ENCODE measurements around the gene PLAC1.

PLAC1 gene

GRCh38 chrX:134537179-134537955, 120.9 kb downstream of the PLAC1 start:
- no peaks in the 10 kb centered on the region for H3K27me3 Mint-ChIP-seq
- no peaks in the 10 kb centered on the region for H3K4me1 Mint-ChIP-seq (ENCODE audit: low read depth)
- H3K27ac Mint-ChIP-seq: no peak overlapping the region
- no peaks in the 10 kb centered on the region for H3K36me3 Mint-ChIP-seq
- no peak overlapping the region for H3K4me3 Mint-ChIP-seq
- H3K9me3 Mint-ChIP-seq (ENCODE audit: low read depth): no peaks in the 10 kb centered on the region

GRCh38 chrX:134533952-134534351, 124.3 kb downstream of the PLAC1 start:
- Mint-ChIP-seq H3K36me3 (no peaks in the 10 kb centered on the region), H3K9me3 (ENCODE audit: low read depth) (no peaks in the 10 kb centered on the region), H3K27ac (no peak overlapping the region), H3K4me3 (no peak overlapping the region), H3K27me3 (no peaks in the 10 kb centered on the region), H3K4me1 (ENCODE audit: low read depth) (no peaks in the 10 kb centered on the region)

DNA sequence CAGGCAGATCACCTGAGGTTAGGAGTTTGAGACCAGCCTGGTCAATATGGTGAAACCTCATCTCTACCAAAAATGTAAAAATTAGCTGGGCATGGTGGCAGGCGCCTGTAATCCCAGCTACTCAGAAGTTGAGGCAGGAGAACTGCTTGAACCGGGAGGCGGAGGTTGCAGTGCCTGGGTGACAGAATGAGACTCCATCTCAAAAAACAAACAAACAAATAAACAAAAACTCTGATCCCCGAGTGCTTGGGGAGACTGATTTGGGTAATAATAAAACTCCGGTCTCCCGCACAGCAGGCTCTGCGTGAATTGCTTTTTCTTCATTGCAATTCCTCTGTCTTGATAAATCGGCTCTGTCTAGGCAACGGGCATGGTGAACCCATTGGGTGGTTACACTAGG, 124.9 kb downstream of the PLAC1 start:
- Mint-ChIP-seq H3K4me1 (ENCODE audit: low read depth) (no peaks in the 10 kb centered on the region), H3K4me3 (no peak overlapping the region)

GRCh38 chrX:134530845-134531244, 127.4 kb downstream of the PLAC1 start:
- Mint-ChIP-seq H3K36me3 (no peaks in the 10 kb centered on the region), H3K9me3 (ENCODE audit: low read depth) (no peaks in the 10 kb centered on the region), H3K4me1 (ENCODE audit: low read depth) (no peaks in the 10 kb centered on the region), H3K4me3 (no peak overlapping the region), H3K27ac (no peak overlapping the region), H3K27me3 (no peaks in the 10 kb centered on the region)

More for the DNA sequence above, 124.9 kb downstream of the PLAC1 start:
- Mint-ChIP-seq H3K27me3 (no peaks in the 10 kb centered on the region), H3K9me3 (ENCODE audit: low read depth) (no peaks in the 10 kb centered on the region), H3K27ac (no peak overlapping the region), H3K36me3 (no peaks in the 10 kb centered on the region)

DNA sequence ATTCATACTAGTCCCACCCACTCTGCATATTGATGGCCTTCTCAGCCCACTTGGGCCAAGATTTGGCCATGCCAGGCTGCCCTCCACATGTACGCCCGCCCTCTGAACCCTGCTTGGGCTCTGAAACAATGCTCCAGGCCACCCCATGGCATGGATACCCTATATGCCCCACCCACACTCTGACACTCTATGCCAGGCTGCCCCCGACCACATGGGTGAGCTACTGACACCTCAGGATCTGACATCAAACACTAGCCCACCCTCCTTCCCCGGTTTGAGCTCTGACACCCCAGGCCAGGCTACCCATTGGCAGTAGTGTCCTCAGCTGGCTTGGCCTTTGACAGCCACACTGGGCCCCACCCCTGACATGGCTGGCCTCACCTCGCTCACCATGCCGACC, 128.8 kb downstream of the PLAC1 start:
- no peak overlapping the region for H3K4me3 Mint-ChIP-seq
- no peaks in the 10 kb centered on the region for H3K36me3 Mint-ChIP-seq
- no peak overlapping the region for H3K27ac Mint-ChIP-seq
- no peaks in the 10 kb centered on the region for H3K4me1 Mint-ChIP-seq (ENCODE audit: low read depth)
- H3K9me3 Mint-ChIP-seq (ENCODE audit: low read depth): no peaks in the 10 kb centered on the region
- no peaks in the 10 kb centered on the region for H3K27me3 Mint-ChIP-seq

DNA sequence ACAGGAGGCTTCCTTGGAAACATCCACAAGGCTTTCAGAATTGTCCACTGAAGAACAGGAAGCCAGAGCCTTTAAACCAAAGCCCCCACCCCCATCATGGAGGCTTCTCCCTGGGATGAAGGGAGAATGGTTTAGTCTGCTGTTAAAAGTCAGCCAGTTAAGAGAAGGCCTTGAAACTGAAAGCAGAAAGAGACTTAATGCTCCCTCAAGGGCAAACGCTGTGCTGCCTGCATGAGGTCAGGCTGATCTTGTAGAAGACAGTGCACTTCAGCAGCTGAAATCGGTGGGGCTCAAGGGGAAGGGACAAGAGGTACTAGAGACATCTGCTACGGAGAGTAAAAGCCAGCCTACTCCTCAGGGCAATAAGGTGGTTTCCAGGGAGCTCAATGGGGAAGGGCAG, 129.3 kb downstream of the PLAC1 start:
- Mint-ChIP-seq H3K27me3 (no peaks in the 10 kb centered on the region), H3K4me3 (no peak overlapping the region), H3K4me1 (ENCODE audit: low read depth) (no peaks in the 10 kb centered on the region), H3K27ac (no peak overlapping the region), H3K9me3 (ENCODE audit: low read depth) (no peaks in the 10 kb centered on the region), H3K36me3 (no peaks in the 10 kb centered on the region)

DNA sequence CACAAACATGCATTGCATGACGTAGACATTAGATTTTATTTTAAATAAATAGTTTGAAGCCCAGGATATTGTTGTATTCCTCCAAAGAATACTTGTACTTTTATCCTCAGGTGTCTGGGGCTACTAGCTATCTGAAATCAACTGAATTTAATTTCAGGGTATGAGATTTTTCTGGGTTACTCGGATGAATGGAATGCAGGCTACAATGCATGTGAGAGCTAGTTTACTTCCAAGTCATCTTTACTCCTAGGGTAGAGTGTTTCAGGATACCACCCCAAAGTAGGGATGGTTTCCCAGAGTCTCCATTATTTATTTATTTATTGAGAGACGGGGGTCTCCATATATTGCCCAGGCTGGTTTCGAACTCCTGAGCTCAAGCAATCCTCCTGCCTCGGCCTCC, 131.9 kb downstream of the PLAC1 start:
- H3K9me3 Mint-ChIP-seq (ENCODE audit: low read depth): no peaks in the 10 kb centered on the region
- no peak overlapping the region for H3K4me3 Mint-ChIP-seq
- H3K36me3 Mint-ChIP-seq: no peaks in the 10 kb centered on the region
- no peaks in the 10 kb centered on the region for H3K27me3 Mint-ChIP-seq
- H3K4me1 Mint-ChIP-seq (ENCODE audit: low read depth): peaks cover 5% of the 10 kb centered on the region
- H3K27ac Mint-ChIP-seq: no peak overlapping the region

DNA sequence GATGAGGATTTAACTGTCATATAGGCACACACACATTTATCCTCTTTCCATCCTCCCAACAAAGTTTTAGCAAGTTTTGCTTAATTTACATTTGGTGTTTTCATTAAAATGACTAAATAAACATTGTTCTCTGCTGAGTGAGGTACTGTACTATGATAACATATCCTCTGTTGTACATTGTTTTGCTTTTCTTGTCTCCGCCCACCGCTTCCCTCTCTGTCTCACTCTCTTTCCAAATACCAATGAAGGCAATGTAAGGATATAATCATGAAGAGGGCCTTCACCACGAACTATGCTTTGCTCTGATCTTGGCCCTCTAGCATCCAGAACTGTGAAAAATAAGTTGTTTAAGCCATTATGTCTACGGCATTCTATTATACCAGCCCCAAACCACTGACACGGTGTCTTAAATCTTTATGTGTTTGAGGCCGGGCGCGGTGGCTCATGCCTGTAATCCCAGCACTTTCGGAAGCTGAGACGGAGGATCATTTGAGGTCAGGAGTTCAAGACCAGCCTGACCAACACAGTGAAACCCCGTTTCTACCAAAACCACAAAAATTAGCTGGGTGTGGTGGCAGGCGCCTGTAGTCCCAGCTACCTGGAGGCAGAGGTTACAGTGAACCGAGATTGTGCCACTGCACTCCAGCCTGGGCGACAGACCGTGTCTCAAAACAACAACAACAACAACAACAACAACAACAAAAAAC, 133.0 kb downstream of the PLAC1 start:
- H3K27ac Mint-ChIP-seq: no peak overlapping the region
- H3K4me1 Mint-ChIP-seq (ENCODE audit: low read depth): peaks cover 5% of the 10 kb centered on the region
- H3K4me3 Mint-ChIP-seq: no peak overlapping the region
- no peaks in the 10 kb centered on the region for H3K36me3 Mint-ChIP-seq
- no peaks in the 10 kb centered on the region for H3K9me3 Mint-ChIP-seq (ENCODE audit: low read depth)
- H3K27me3 Mint-ChIP-seq: no peaks in the 10 kb centered on the region

GRCh38 chrX:134524181-134524580, 134.1 kb downstream of the PLAC1 start:
- Mint-ChIP-seq H3K27me3 (no peaks in the 10 kb centered on the region), H3K4me3 (no peak overlapping the region), H3K9me3 (ENCODE audit: low read depth) (no peaks in the 10 kb centered on the region), H3K4me1 (ENCODE audit: low read depth) (peaks cover 5% of the 10 kb centered on the region), H3K36me3 (no peaks in the 10 kb centered on the region), H3K27ac (no peak overlapping the region)

DNA sequence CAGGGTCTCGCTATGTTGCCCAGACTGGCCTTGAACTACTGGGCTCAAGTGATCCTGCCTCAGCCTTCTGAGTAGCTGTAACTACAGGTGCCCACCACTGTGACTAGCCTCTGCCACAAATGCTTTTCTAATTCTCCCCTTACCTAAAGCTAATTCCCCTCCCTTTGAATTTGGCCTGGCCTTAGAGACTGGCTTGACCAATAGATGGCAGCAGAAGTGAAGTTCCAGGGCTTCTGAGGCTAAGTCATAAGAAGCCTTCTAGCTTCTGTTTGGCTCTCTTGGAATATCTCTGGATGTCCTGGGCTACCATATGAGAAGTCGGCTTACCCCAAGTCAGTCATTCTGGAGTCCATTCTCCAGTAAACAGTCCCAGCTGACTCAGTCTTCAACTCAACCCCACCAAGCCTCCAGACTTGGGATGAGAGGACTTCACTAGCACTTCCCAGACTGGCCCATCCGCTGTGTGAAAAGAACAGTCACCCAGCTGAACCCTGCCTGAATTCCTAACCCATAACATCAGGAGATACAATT, 137.3 kb downstream of the PLAC1 start:
- H3K4me1 Mint-ChIP-seq (ENCODE audit: low read depth): peaks cover 5% of the 10 kb centered on the region
- no peak overlapping the region for H3K4me3 Mint-ChIP-seq
- H3K27me3 Mint-ChIP-seq: no peaks in the 10 kb centered on the region
- no peak overlapping the region for H3K27ac Mint-ChIP-seq
- H3K9me3 Mint-ChIP-seq (ENCODE audit: low read depth): no peaks in the 10 kb centered on the region
- no peaks in the 10 kb centered on the region for H3K36me3 Mint-ChIP-seq

Measured in activated naive CD8-positive, alpha-beta T cell (primary cell).